Mammary epithelial cell (primary cell): ENCODE results near the gene RHEBL1.

Experiments used
- CTCF ChIP-seq, 2 donors: IDR thresholded peaks in 1 of 2; conservative IDR thresholded peaks in 1 of 2; 2 replicates each; pipeline ENCODE4 v1.5.1; 2011 to 2012; ENCODE audit warnings: inconsistent platforms in 2 of 2, low read length in 2 of 2, mild to moderate bottlenecking in 2 of 2, control low read depth in 1 of 2, low read depth in 1 of 2; ENCODE audit not compliant: insufficient read depth in 1 of 2; ENCODE audit errors: extremely low read depth in 1 of 2
- EZH2 ChIP-seq: IDR thresholded peaks from 2 replicates; pipeline ENCODE4 v1.6.1; 2012; ENCODE audit warnings: low read length, inconsistent platforms, borderline replicate concordance

DNA sequence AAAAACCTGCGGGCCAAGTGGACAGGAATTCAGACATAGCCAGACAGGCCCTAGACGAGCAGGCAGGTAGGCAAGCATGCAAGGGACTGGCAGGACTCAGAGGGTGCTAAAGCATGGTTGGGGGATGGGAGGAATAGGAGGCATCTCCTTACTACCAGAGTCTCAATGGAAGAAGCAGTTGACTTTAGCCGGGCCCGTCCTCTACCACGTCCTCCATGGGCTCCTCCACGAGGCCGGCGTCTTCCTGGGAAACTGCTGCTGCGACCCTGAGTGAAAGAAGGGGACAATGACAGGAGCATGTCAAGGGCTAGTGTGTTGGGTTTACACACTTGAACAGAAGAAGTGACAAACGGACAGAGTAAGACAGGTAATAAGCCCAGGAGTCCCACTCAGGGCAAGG lies 20.8 kb downstream of the RHEBL1 start:
- TF ChIP-seq EZH2, result no peak
- no peak for TF ChIP-seq CTCF (conservative IDR thresholded peaks at IDR 0.05 in 1 of 2, IDR thresholded peaks at IDR 0.05 in 1 of 2; ENCODE audit: extremely low read depth in 1 of 2, insufficient read depth in 1 of 2, low read depth in 1 of 2, low read length in 2 of 2)
